GM12878 (cell line): ENCODE data around the gene NUDT7. TPM values are rescaled to one million over a fixed set of nuclear protein-coding genes. Genes with fewer than 3 reads are reported as not detected.

Source experiments
- ATAC-seq: fragments of 200-7000 bp; cut with Tn5 transposase; 3 replicates; pipeline ENCODE4 v1.9.1; 2020; ENCODE audit warnings: mild to moderate bottlenecking, moderate library complexity
- BruUV-seq: library from RNA; stranded (reverse); fragments of 400-500 nt; replicated peaks from 2 replicates; lab custom pipeline; 2021; lab: Mats Ljungman, UMichigan
- CTCF ChIA-PET: fragments of 300-600 bp; sonication (Branson Sonifier 250); formaldehyde crosslinking; extraction: SDS; loops from one replicate; lab custom pipeline; 2021; ENCODE audit warnings: inconsistent platforms; lab: Yijun Ruan, JAX
- POLR2A ChIA-PET: fragments of 350-600 bp; formaldehyde crosslinking; extraction: SDS; loops from one replicate; lab custom pipeline; 2021; ENCODE audit warnings: inconsistent platforms; lab: Charles Lee
- RAD21 ChIA-PET: fragments of 300-600 bp; sonication (Branson Sonifier 250); formaldehyde crosslinking; loops from one replicate; lab custom pipeline; 2023; ENCODE audit warnings: antibody characterized with exemption; ENCODE audit not compliant: unreplicated experiment; lab: Charles Lee
- SMC1A ChIA-PET: fragments of 300-600 bp; sonication (Branson Sonifier 250); formaldehyde crosslinking; loops from one replicate; lab custom pipeline; 2023; ENCODE audit not compliant: unreplicated experiment, uncharacterized antibody; lab: Charles Lee
- DNase-seq: peaks from one replicate; pipeline ENCODE4 v3.0.0-alpha.2; 2011; ENCODE audit warnings: low read depth, low spot score
- FAIRE-seq: peaks from 3 replicates; lab custom pipeline; 2011; peaks lifted over from hg19 to GRCh38; lab: Jason Lieb, UNC
- H2AFZ ChIP-seq: 2 replicates; pipeline ENCODE4 v1.6.0; 2011; ENCODE audit warnings: low read depth, low read length, control low read depth; ENCODE audit not compliant: control insufficient read depth
- H3K27ac ChIP-seq: 2 replicates; pipeline ENCODE4 v1.5.1; 2011; ENCODE audit warnings: control low read depth; ENCODE audit not compliant: control insufficient read depth, insufficient read depth
- H3K27me3 ChIP-seq, 2 experiments: replicated peaks in 1 of 2; 2 replicates each; pipeline versions ENCODE4 v1.6.0 to v1.6.1; 2011; ENCODE audit warnings: low read length in 1 of 2; ENCODE audit not compliant: control insufficient read depth in 2 of 2, insufficient read depth in 2 of 2
- H3K36me3 ChIP-seq, 2 experiments: 2 replicates each; pipeline ENCODE4 v1.5.1; 2011; ENCODE audit warnings: low read length in 1 of 2; ENCODE audit not compliant: control insufficient read depth in 2 of 2, insufficient read depth in 2 of 2
- H3K4me1 ChIP-seq: 2 replicates; pipeline ENCODE4 v1.6.1; 2011; ENCODE audit warnings: mild to moderate bottlenecking, low read length, moderate library complexity, mixed read lengths; ENCODE audit not compliant: control insufficient read depth, insufficient read depth
- H3K4me2 ChIP-seq: 2 replicates; pipeline ENCODE4 v1.6.0; 2011; ENCODE audit warnings: control low read depth; ENCODE audit not compliant: control insufficient read depth, insufficient read depth
- H3K4me3 ChIP-seq: fragments of 200-600 bp; sonication (generic); 2 replicates; pipeline ENCODE4 v1.5.1; 2016
- H3K79me2 ChIP-seq: 2 replicates; pipeline ENCODE4 v1.6.0; 2011; ENCODE audit warnings: low read length; ENCODE audit not compliant: control insufficient read depth, insufficient read depth
- H3K9ac ChIP-seq: 2 replicates; pipeline ENCODE4 v1.8.0; 2011; ENCODE audit warnings: low read length, control low read depth, mixed read lengths; ENCODE audit not compliant: control insufficient read depth, insufficient read depth
- H3K9me3 ChIP-seq: replicated peaks from 3 replicates; pipeline ENCODE4 v1.5.1; 2011; ENCODE audit warnings: mild to moderate bottlenecking, low read length; ENCODE audit not compliant: control insufficient read depth, insufficient read depth
- H4K20me1 ChIP-seq: 2 replicates; pipeline ENCODE4 v1.6.0; 2011; ENCODE audit not compliant: control insufficient read depth, insufficient read depth
- BHLHE40 ChIP-seq, 2 experiments: fragments of 450-650 bp in 1 of 2; IDR thresholded peaks; 2 replicates each; pipeline ENCODE4 v1.6.1; 2011 to 2017; ENCODE audit warnings: low read depth in 2 of 2, borderline replicate concordance in 1 of 2, improper control_type of control experiment in 1 of 2, low read length in 1 of 2, mild to moderate bottlenecking in 1 of 2
- BMI1 ChIP-seq: fragments of 450-650 bp; IDR thresholded peaks from 2 replicates; pipeline ENCODE4 v1.6.1; 2016; ENCODE audit warnings: mild to moderate bottlenecking, moderate library complexity, borderline replicate concordance
- MAX ChIP-seq: IDR thresholded peaks from 2 replicates; pipeline ENCODE4 v1.6.1; 2012; ENCODE audit warnings: low read depth, low read length, improper control_type of control experiment
- NRF1 ChIP-seq: conservative IDR thresholded peaks from 2 replicates; pipeline ENCODE4 v1.6.1; 2011; ENCODE audit warnings: mild to moderate bottlenecking, low read depth, low read length, improper control_type of control experiment
- POLR2AphosphoS2 ChIP-seq: IDR thresholded peaks from 2 replicates; pipeline ENCODE4 v1.6.1; 2011; ENCODE audit warnings: low read depth, mild to moderate bottlenecking, low read length, improper control_type of control experiment, moderate library complexity
- PRDM15 ChIP-seq: fragments of 450-650 bp; formaldehyde crosslinking; IDR thresholded peaks from 2 replicates; pipeline ENCODE4 v1.4.0; 2020; ENCODE audit warnings: mild to moderate bottlenecking, moderate library complexity
- RFX5 ChIP-seq: IDR thresholded peaks from 2 replicates; pipeline ENCODE4 v1.6.1; 2011; ENCODE audit warnings: low read depth, low read length, improper control_type of control experiment
- RUNX3 ChIP-seq: IDR thresholded peaks from 2 replicates; pipeline ENCODE4 v1.6.1; 2012; ENCODE audit warnings: low read length, inconsistent platforms
- SRF ChIP-seq, 2 experiments: IDR thresholded peaks; 2 replicates each; pipeline ENCODE4 v1.6.1; 2011; ENCODE audit warnings: low read depth in 2 of 2, low read length in 2 of 2, mild to moderate bottlenecking in 1 of 2, moderate library complexity in 1 of 2
- TCF12 ChIP-seq: IDR thresholded peaks from 2 replicates; pipeline ENCODE4 v1.6.1; 2011; ENCODE audit warnings: low read depth, mild to moderate bottlenecking, low read length
- USF1 ChIP-seq: IDR thresholded peaks from 2 replicates; pipeline ENCODE4 v1.6.1; 2011; ENCODE audit warnings: borderline replicate concordance, low read depth, mild to moderate bottlenecking, moderate library complexity, mixed read lengths, low read length; ENCODE audit not compliant: insufficient read depth; ENCODE audit errors: extremely low read length
- WGBS: methylation state at CpG from one replicate; pipeline ENCODE4 v1.1.6; 2016; ENCODE audit warnings: low lambda C conversion rate; ENCODE audit not compliant: insufficient replicate concordance, insufficient coverage; ENCODE audit errors: missing lambda C conversion rate; 5-methylcytosine and 5-hydroxymethylcytosine counted together
- in situ Hi-C: fragments of 300-500 bp; cut with MboI; formaldehyde crosslinking; loops from 9 replicates; pipeline ENCODE4 v1.14.3; 2018; ENCODE audit warnings: mixed read lengths
- intact Hi-C: fragments of 100-400 bp; cut with micrococcal nuclease; formaldehyde crosslinking; loops from one replicate; pipeline ENCODE4 v1.14.2; 2022; ENCODE audit not compliant: unreplicated experiment
- polyA plus RNA-seq, 11 experiments: library from polyadenylated mRNA; depleted of rRNA in 4 of 11; unstranded in 6 of 11; stranded (reverse) in 5 of 11; fragments of >200 nt; fragmentation: Nextera tagmentation in 4 of 11; fragmentation: Illumina TruSeq in 1 of 11; extraction: Ambion mirVana in 4 of 11; extraction: Trizol in 1 of 11; gene quantifications; 1 replicate in 1 of 11; 2 replicates in 10 of 11; pipeline versions ENCODE4 v1.2.1 to v1.2.3, GENCODE V29; 2011 to 2016; ENCODE audit warnings: inconsistent platforms in 2 of 11, missing spikeins in 2 of 11, low read depth in 1 of 11
- total RNA-seq, 4 experiments: library from RNA; depleted of rRNA in 3 of 4; stranded (reverse); fragments of >200 nt in 3 of 4; fragmentation: Illumina TruSeq in 1 of 4; extraction: Trizol in 1 of 4; gene quantifications; 2 replicates each; pipeline versions ENCODE4 v1.2.1 to v1.2.3, GENCODE V29; 2013 to 2021

Gene NUDT7
- total and polyA plus RNA-seq, 10 of the 15 experiments (the other 5 are each of a cell fraction or from before 2014, with no cell fraction given): 2.8 to 14.3 (median 5.2) TPM

- BruUV-seq: no TSS peak
- no peak overlapping the region for H3K9ac ChIP-seq
- WGBS: 0% methylated on average over 1 of the region's 1 CpG
- intact Hi-C loops (no loop called here), in situ Hi-C loops (no loop called here)
- H2AFZ ChIP-seq: no peak overlapping the region
- DNase-seq: no peak
- H3K9me3 ChIP-seq: no peaks in the 10 kb centered on the region
- no peak for FAIRE-seq
- no peak overlapping the region for H3K27ac ChIP-seq
- H4K20me1 ChIP-seq: no peaks in the 10 kb centered on the region
- CTCF ChIA-PET: no interaction called here
- no peak overlapping the region for H3K4me3 ChIP-seq
- ATAC-seq: no peak
- no peaks in the 10 kb centered on the region for H3K79me2 ChIP-seq
- H3K27me3 ChIP-seq: no peaks in the 10 kb centered on the region
- RAD21 ChIA-PET: no interaction called here
- H3K4me2 ChIP-seq: no peak overlapping the region
- POLR2A ChIA-PET: no interaction called here
- no peak for TF ChIP-seq NRF1
- no peaks in the 10 kb centered on the region for H3K4me1 ChIP-seq
- H3K36me3 ChIP-seq: no peaks in the 10 kb centered on the region
- SMC1A ChIA-PET: no interaction called here
These were observed 36.9 kb downstream of the NUDT7 start for GRCh38 chr16:77759201-77759600.

- Histone ChIP-seq H3K4me2 (no peak overlapping the region), H3K27me3 (no peaks in the 10 kb centered on the region), H4K20me1 (no peaks in the 10 kb centered on the region), H2AFZ (no peak overlapping the region), H3K9me3 (no peaks in the 10 kb centered on the region), H3K4me3 (no peak overlapping the region), H3K9ac (no peak overlapping the region), H3K36me3 (no peaks in the 10 kb centered on the region), H3K27ac (no peak overlapping the region), H3K4me1 (no peaks in the 10 kb centered on the region), H3K79me2 (no peaks in the 10 kb centered on the region)
- RAD21 ChIA-PET: no interaction called here
- CTCF ChIA-PET: no interaction called here
- BruUV-seq: no TSS peak
- intact Hi-C loops (no loop called here), in situ Hi-C loops (no loop called here)
- SMC1A ChIA-PET: no interaction called here
- FAIRE-seq: no peak
- POLR2A ChIA-PET: no interaction called here
- 15% methylated on average over 3 of the region's 3 CpGs for WGBS
- DNase-seq: no peak
- ATAC-seq: no peak
- TF ChIP-seq RUNX3 (no peak), TCF12 (no peak), POLR2AphosphoS2 (no peak), SRF (IDR thresholded peaks at IDR 0.05; ENCODE audit: low read depth in 2 of 2, low read length in 2 of 2) (no peak), BHLHE40 (IDR thresholded peaks at IDR 0.05; ENCODE audit: borderline replicate concordance in 1 of 2, low read depth in 2 of 2, low read length in 1 of 2) (no peak), PRDM15 (CRISPR knock-in tag) (no peak), MAX (no peak), RFX5 (no peak), USF1 (no peak), BMI1 (no peak)
These were observed 37.5 kb downstream of the NUDT7 start for GRCh38 chr16:77759821-77760220.
